ENCODE data around the gene RALBP1.

DNA sequence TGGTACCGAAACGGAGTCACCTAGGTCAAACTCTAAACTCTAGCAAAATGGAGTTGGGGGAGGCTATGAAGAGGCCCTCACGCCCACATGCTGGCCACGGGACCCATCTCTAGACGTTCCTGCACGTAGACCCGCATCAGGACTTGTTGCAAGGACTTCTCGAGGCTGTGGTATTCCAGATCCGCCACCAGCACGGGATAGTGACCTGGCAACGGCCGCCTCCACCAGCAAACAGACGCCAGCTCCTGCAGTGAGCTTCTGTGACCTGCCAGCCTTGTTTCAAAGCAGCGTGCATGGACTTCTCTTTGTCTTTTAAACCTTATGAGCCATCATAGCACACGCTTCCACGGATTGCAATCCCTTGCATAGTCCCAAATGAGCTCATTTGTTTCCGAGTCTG is 40.3 kb upstream of the RALBP1 start:
- TF ChIP-seq CTCF (IDR thresholded peaks at IDR 0.05) (no peak), POLR2A (IDR thresholded peaks at IDR 0.05) (no peak)

Data from body of pancreas (tissue), 4 donors.